Mammary epithelial cell (primary cell): Measurements from ENCODE around the gene ADCYAP1.

ENCODE experiments used
- CTCF ChIP-seq, 2 donors: IDR thresholded peaks in 1 of 2; conservative IDR thresholded peaks in 1 of 2; 2 replicates each; pipeline ENCODE4 v1.5.1; 2011 to 2012; ENCODE audit warnings: inconsistent platforms in 2 of 2, low read length in 2 of 2, mild to moderate bottlenecking in 2 of 2, control low read depth in 1 of 2, low read depth in 1 of 2; ENCODE audit not compliant: insufficient read depth in 1 of 2; ENCODE audit errors: extremely low read depth in 1 of 2
- EZH2 ChIP-seq: IDR thresholded peaks from 2 replicates; pipeline ENCODE4 v1.6.1; 2012; ENCODE audit warnings: low read length, inconsistent platforms, borderline replicate concordance

- no peak for TF ChIP-seq CTCF (conservative IDR thresholded peaks at IDR 0.05 in 1 of 2, IDR thresholded peaks at IDR 0.05 in 1 of 2; ENCODE audit: extremely low read depth in 1 of 2, insufficient read depth in 1 of 2, low read depth in 1 of 2, low read length in 2 of 2)
- TF ChIP-seq EZH2, result no peak
These were observed 28.4 kb downstream of the ADCYAP1 start for GRCh38 chr18:933082-933481.
